ENCODE measurements around the gene FBXO7. TPM values are rescaled to one million over a fixed set of nuclear protein-coding genes. Genes with fewer than 3 reads are reported as not detected.

The FBXO7 gene
- total and polyA plus RNA-seq, 12 donors: 52.0 to 183 (median 112) TPM

- TF ChIP-seq, protein P1, sequence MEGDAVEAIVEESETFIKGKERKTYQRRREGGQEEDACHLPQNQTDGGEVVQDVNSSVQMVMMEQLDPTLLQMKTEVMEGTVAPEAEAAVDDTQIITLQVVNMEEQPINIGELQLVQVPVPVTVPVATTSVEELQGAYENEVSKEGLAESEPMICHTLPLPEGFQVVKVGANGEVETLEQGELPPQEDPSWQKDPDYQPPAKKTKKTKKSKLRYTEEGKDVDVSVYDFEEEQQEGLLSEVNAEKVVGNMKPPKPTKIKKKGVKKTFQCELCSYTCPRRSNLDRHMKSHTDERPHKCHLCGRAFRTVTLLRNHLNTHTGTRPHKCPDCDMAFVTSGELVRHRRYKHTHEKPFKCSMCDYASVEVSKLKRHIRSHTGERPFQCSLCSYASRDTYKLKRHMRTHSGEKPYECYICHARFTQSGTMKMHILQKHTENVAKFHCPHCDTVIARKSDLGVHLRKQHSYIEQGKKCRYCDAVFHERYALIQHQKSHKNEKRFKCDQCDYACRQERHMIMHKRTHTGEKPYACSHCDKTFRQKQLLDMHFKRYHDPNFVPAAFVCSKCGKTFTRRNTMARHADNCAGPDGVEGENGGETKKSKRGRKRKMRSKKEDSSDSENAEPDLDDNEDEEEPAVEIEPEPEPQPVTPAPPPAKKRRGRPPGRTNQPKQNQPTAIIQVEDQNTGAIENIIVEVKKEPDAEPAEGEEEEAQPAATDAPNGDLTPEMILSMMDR (IDR thresholded peaks at IDR 0.05): no peak
- no peak for TF ChIP-seq POLR2A (IDR thresholded peaks at IDR 0.05)
- H3K4me1 ChIP-seq (replicated peaks in 1 of 2): no peaks in the 10 kb centered on the region
- 25 to 39% (median 35%) methylated on average over 6 of the region's 6 CpGs for whole genome bisulfite sequencing, 4 donors
- intact Hi-C loops (cut with DNase I): no loop called here
- no peak overlapping the region for H3K4me3 ChIP-seq
- H3K27me3 ChIP-seq: no peaks in the 10 kb centered on the region
- H3K9me3 ChIP-seq (replicated peaks in 1 of 3): no peaks in the 10 kb centered on the region
- no peak overlapping the region for H3K27ac ChIP-seq
- no peaks in the 10 kb centered on the region for H3K36me3 ChIP-seq (replicated peaks in 1 of 2)
- DNase-seq: no peak
These were observed 30.5 kb upstream of the FBXO7 start for GRCh38 chr22:32444068-32444467.

DNA sequence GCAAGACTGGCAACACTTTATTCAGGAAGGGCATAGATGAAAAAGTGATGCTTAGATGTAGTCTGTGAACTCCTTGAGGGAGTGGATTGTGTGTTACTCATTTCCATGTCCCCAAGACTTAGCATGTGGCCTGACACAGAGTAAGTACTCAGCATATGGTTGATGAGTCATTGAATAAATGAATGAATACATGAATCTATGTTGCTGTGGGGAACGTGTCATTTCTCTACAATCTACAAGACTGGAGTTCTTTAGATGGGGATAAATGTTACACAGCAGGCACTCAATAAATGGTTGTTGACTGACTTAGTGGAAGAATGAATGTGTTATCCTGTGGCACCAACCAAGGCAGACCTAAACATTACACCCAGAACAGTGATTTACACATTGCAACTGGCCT, 28.3 kb upstream of the FBXO7 start:
- Histone ChIP-seq H3K9me3 (replicated peaks in 1 of 3) (no peaks in the 10 kb centered on the region), H3K36me3 (replicated peaks in 1 of 2) (no peaks in the 10 kb centered on the region), H3K4me1 (replicated peaks in 1 of 2) (no peaks in the 10 kb centered on the region), H3K27me3 (no peaks in the 10 kb centered on the region), H3K27ac (no peak overlapping the region), H3K4me3 (no peak overlapping the region)
- intact Hi-C loops (cut with DNase I): no loop called here
- DNase-seq: no peak
- 52 to 67% (median 61%) methylated on average over 1 of the region's 1 CpG for WGBS, 4 donors
- TF ChIP-seq, protein P1 (IDR thresholded peaks at IDR 0.05): no peak
- no peak for TF ChIP-seq POLR2A (IDR thresholded peaks at IDR 0.05)

- WGBS, 4 donors: 61 to 69% (median 69%) methylated on average over 4 of the region's 4 CpGs
- TF ChIP-seq, protein P1 (IDR thresholded peaks at IDR 0.05): no peak
- no peak for TF ChIP-seq POLR2A (IDR thresholded peaks at IDR 0.05)
- no peak overlapping the region for H3K4me3 ChIP-seq
- no peaks in the 10 kb centered on the region for H3K4me1 ChIP-seq (replicated peaks in 1 of 2)
- intact Hi-C loops (cut with DNase I): no loop called here
- no peaks in the 10 kb centered on the region for H3K36me3 ChIP-seq (replicated peaks in 1 of 2)
- H3K27me3 ChIP-seq: no peaks in the 10 kb centered on the region
- no peak overlapping the region for H3K27ac ChIP-seq
- DNase-seq: no peak
- H3K9me3 ChIP-seq (replicated peaks in 1 of 3): no peaks in the 10 kb centered on the region
These were observed 25.6 kb upstream of the FBXO7 start for GRCh38 chr22:32448980-32449379.

DNA sequence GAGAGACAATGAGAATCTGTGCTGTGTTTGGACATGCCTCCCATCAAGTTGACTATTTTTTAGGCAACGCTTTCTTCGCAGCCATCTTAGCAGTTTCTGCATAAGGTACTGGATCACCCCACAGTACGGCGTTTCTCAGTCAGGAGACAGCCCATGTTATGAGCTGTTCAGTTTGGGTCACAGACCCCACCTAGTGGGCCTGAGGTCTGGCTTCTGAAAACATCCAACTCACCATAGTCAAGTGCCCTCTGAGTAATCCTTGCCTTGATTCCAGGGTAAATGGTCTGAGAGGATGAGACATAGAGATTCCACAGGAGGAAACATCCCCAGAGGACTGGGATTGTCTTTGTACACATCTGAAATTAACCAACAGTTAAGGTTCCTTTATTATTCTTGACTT, 17.6 kb upstream of the FBXO7 start:
- Histone ChIP-seq H3K27ac (no peak overlapping the region), H3K36me3 (replicated peaks in 1 of 2) (no peaks in the 10 kb centered on the region), H3K4me1 (replicated peaks in 1 of 2) (no peaks in the 10 kb centered on the region), H3K27me3 (peaks cover 14% of the 10 kb centered on the region), H3K4me3 (no peak overlapping the region), H3K9me3 (replicated peaks in 1 of 3) (no peaks in the 10 kb centered on the region)
- TF ChIP-seq, protein P1 (IDR thresholded peaks at IDR 0.05): no peak
- no peak for TF ChIP-seq POLR2A (IDR thresholded peaks at IDR 0.05)
- intact Hi-C loops (cut with DNase I): no loop called here
- 83 to 89% (median 84%) methylated on average over 4 of the region's 4 CpGs for WGBS, 4 donors
- no peak for DNase-seq

Data from adrenal gland (tissue), 12 donors.